Activated CD8-positive, alpha-beta memory T cell treated with anti-CD3 and anti-CD28 coated beads, Interleukin-2, amount 50 U/mL, for 4 hours (primary cell): Measurements from ENCODE around the gene RIBC2.
A peak's percentile ranks its signal among the peaks of the same experiment; 100 is the strongest.
"Not testable (repeated sequence)": the region's sequence is repeated elsewhere in the genome, so short reads cannot be mapped to it uniquely, and the experiment has no call there.

Source experiments
- DNase-seq: peaks from one replicate; pipeline ENCODE4 v3.0.0-alpha.2; 2020

The RIBC2 gene, protein sequence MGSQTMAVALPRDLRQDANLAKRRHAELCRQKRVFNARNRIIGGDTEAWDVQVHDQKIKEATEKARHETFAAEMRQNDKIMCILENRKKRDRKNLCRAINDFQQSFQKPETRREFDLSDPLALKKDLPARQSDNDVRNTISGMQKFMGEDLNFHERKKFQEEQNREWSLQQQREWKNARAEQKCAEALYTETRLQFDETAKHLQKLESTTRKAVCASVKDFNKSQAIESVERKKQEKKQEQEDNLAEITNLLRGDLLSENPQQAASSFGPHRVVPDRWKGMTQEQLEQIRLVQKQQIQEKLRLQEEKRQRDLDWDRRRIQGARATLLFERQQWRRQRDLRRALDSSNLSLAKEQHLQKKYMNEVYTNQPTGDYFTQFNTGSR

DNA sequence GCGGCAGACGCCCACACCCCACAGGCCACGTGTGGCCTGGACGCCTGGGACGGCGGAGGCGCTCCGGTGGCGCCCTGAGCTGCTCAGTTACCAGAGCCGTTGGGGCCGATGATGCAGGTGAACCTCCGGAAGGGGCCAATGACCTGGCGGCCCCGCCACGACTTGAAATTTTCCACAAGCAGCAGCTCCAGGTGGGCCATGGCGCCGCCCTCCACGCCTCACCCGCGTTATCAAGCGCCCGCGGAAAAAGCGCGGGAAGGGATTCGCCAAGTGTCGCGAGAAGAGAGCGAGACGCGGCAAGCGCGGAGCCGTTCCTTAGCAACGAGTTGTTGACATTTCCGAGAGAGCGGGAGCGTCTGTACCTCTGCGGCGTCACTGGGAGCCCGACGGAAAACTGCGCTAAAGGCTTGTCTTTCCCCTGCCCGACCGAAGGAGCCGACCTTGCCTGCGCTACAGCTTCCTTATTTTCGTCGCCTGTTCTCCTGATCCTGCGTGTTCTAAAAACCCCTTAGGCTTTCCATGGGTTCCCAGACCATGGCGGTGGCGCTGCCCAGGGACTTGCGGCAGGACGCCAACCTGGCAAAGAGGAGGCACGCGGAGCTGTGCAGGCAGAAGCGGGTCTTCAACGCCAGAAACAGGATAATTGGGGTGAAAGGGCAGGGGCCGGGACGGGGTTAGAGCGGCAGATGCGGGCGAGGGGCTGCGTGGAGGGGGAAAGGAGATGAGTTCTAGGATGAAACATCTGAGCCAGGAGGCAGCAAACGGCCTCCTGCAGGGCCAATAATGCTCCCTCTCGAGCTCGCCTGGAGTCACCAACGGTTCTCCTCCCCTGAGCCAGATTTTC is at the start of gene RIBC2, which contains the start of gene SMC1B:
RIBC2 (plus strand) TSS at position 326 of the 844 bp plus-strand sequence; CDS start at position 520, 194 bp downstream.
SMC1B (minus strand) TSS at position 232 of the 844 bp plus-strand sequence; CDS start at position 200, 32 bp downstream.
- DNase-seq: peak; percentile 73

GRCh38 chr22:45366713-45367112 is 46.8 kb upstream of the RIBC2 start:
- no peak for DNase-seq

DNA sequence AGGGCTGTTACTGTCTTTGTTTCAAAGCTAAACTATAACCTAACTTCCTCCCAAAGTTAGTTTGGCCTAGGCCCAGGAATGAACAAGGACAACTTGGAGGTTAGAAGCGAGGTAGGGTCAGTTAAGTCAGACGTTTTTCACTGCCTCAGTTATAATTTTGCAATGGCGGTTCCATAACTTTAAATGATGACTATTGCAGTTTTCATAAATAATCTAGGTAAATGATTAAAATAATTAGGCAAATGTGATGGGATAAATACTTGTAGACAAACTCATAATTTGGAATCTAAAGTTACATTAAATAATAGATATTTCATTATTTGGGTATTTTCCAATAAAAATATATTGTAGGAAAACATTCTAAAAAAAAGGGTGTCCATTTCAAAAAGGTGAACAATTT is 39.9 kb upstream of the RIBC2 start:
- not testable (repeated sequence) for DNase-seq

GRCh38 chr22:45376009-45376408 is 37.5 kb upstream of the RIBC2 start:
- no peak for DNase-seq

DNA sequence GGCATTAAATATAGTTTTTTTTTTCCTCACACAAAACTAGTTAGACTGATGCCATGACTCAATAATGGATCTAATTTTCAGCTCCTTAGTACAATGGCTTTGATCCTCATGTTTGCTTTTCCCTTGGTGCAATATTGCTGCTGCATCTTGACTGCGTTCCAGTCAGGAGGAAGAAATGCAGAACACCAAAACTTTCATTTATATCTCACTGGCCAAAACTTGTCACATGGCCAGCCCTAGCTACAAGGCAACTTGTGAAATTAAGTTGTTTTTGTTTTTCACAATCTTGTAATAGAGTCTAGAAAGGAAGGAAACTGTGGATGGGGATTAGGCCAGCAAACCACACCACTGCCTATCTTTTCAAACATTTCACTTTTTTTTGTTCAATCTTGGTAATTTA is 36.8 kb upstream of the RIBC2 start:
- no peak for DNase-seq

DNA sequence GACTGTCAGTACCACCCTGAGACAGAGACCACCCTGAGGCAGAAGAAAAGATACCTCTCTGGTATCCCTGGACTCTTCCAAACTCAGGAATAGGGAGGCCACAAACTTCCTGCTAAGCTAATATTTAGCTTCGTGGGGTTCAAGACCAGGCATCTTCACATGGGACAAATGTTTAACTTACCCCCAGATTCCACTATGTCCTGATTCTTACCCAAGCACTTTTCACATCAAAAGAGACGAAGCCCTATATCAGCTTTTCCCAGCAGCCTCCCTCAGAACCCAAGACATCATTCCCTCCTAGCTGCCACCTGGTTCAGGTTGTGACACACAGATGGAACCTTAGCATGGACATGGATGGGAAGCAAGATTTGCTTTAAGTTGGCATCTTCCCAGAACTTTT is 32.1 kb upstream of the RIBC2 start:
- no peak for DNase-seq

GRCh38 chr22:45389546-45389945 is 23.9 kb upstream of the RIBC2 start:
- DNase-seq: no peak

DNA sequence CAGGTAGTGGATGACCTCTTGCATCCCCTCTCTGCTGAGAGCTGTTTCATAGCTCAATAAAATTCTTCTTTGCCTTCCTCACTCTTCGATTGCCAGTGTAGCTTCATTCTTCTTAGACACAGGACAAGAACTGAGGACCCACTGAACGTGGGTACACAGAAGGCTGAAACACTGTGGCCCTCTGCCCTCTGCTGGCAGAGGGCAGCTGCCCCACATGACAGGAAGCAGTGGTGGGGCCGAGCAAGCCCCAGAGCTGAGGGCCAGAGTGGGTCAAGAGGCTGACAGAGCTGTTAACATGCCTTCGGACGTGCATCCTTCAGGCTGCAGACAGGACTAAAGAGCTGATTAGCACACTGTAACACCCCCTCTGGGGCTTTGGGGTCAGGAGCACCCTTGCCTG is 15.7 kb upstream of the RIBC2 start:
- no peak for DNase-seq

- no peak for DNase-seq
These were observed 15.3 kb upstream of the RIBC2 start for GRCh38 chr22:45398214-45398613.

DNA sequence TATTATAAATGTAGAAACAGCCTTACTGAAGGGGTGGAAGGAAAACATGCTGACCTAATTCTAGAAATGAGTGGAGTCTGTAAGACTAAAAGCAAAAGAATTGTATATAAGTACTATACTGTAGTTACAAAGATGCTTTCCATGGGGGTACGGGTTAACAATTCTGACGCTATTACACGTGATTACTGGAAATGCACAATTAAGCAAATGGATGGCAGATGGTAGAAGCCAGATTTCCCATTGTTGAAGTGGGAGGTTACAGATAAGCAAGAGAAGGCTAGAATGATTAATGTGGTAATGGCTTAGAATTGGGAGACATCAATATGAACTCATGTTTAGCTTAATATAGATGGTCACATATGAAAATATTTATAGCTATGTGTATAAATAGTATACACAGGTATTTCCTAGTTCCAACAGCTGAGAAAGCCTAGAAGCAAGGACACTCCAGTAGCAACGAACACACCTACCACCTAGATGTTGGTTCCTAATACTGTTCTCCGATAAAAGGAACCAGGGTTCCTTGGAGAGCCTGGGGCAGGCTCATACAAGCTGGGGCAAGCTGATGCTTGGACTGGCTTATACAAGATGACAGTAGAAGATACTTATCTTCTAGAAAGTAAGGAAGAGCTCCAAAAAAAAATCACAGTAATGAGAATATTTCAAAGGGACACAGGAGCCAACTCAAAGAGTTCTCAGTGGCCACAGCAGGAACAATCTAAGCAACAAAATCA is 13.6 kb upstream of the RIBC2 start:
- no peak for DNase-seq

GRCh38 chr22:45402466-45402985 is 11.0 kb upstream of the RIBC2 start:
- no peak for DNase-seq

- DNase-seq: no peak
These were observed 5.7 kb upstream of the RIBC2 start for GRCh38 chr22:45407793-45408192.

GRCh38 chr22:45413013-45413367 is 503 bp upstream of the RIBC2 start:
- no peak for DNase-seq

GRCh38 chr22:45418056-45418769 is 4.7 kb downstream of the RIBC2 start:
- DNase-seq: no peak

DNA sequence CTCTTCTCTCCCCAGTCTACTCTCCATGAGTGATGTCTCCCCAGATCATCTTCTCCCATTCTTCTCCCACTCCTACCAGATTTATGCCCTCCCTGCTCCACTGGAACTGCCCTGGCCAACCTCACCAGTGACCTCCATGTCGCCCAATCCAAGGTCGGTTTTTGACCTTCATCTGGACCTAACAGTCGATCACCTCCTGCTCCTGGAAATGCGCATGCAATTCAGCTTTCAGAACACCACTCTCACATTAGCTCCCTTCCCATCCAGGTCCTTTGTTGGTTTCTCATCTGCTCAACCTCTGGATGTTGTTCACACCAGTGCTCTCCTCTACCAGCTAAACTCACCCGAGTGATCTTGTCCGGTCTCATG is 5.3 kb downstream of the RIBC2 start:
- no peak for DNase-seq

- no peak for DNase-seq
These were observed 6.5 kb downstream of the RIBC2 start for GRCh38 chr22:45420011-45420410.

DNA sequence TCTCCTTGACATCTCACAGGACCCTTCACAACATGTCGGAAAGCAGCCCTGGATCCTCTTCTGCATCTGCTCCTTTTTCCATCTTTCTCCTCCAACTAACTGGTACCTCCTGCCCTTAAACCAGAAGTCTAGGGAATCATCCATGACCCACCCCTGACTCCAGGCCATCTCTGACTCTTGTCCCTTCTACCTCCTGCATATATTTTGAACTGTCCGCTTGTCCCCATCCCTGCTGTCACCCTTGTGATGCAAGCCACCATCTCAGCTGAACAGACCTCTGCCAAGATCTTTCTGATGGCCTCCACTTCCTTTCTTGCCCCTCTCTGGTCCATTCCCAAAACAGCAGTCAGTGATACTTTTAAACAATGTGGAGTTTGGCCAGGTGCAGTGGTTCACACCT is 7.0 kb downstream of the RIBC2 start:
- no peak for DNase-seq

DNA sequence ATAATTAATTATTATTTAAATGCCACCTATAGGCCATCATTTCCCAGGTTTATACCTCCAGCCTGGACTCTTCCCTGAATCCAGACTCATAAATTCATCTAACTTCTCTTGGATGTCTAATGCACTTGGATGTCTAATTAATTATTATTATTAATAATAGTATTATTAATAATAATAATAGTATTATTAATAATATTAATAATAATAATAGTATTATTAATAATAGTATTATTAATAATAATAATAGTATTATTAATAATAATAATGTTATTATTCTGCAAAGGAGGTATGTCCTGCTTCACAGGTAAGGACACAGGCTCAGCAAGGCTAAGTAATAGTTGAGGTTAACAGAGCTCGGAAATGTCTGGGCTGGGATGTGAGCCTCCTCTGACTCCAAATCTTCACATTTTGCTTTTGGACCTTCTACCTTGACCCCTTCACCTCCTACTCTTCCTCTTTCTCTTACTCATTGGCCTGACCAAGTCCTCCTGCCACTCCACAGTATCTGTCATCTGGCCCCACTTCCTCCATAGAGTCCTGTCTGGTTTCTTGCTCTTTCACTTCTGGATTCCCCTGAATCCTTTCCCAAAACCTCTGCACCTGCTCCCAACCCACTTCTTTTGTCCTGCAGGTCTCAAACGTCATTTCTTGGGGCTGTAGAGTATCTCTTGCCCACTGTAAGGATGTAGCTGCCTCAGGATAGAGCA is 8.0 kb downstream of the RIBC2 start:
- DNase-seq: no peak

DNA sequence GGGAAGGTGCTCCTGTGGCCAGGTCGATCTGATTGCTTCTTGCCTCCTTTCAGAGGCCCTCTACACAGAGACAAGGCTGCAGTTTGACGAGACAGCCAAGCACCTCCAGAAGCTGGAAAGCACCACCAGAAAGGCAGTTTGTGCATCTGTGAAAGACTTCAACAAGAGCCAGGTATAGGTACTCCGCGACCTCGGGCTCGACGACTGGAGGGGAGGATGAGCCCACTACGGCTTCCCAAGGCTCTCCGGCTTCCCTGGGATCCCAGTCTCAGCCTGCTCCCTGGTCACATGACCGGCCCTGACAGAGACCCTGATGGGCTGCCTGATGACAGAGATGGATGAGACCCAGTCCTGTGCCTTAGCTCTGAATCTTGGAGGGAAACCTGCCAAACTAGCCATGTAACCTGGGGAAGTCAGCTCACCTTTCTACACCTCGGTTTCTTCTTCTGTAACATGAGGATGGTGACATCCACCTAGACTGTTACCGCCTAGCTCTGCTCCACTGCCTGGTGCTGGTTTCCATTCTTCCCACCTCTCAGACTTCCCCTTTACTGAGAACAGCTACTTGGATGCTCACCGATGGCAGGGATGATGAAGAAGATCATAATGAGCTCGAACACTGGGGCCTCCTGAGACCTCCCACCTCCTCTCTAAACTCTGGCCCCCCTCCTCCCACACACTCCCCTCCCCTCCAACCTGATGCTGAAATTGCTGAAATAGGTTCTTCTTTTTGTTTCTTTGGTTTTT is 8.9 kb downstream of the RIBC2 start:
- DNase-seq: no peak

GRCh38 chr22:45423524-45423923 is 10.0 kb downstream of the RIBC2 start:
- DNase-seq: no peak

- DNase-seq: no peak
These were observed 10.8 kb downstream of the RIBC2 start for GRCh38 chr22:45424241-45424731.
